ENCODE results near the gene COL27A1. TPM values are rescaled to one million over a fixed set of nuclear protein-coding genes. Genes with fewer than 3 reads are reported as not detected.

The COL27A1 gene
- total RNA-seq, 1 experiment from 2014 or later: 12.0 TPM

DNA sequence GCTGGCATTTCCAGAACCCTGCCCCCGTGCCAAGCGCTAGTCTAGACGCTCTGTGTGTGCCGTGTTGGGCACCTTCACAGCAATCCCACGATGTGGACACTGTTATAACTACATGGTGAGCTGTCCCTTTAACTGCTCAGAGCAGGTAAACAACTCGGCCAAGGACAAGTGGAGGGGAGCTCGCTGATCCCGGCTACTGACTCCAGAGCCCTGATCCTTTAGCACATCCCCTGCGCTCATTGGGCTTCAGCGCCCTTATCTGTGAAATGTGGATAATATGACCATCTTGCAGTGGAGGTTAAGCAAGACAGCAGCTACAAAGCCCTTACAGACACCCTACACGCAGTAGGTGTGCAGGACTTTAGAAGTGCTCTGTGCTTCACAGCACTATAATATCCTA is 190.8 kb downstream of the COL27A1 start:
- ChIA-PET CTCF (no interaction called here), RAD21 (ENCODE audit: low non-redundant PET in 1 of 2, low total read pairs in 2 of 2, uncharacterized antibody in 2 of 2, unreplicated experiment in 2 of 2) (no interaction called here), POLR2A (interaction anchor here (0.6 kb wide), 1 partner anchor 190 kb away, joined by 4 read pairs; no protein-coding TSS in a partner anchor)
- Histone ChIP-seq H3K9ac (ENCODE audit: low read length) (no peak overlapping the region), H4K20me1 (ENCODE audit: insufficient read depth) (no peaks in the 10 kb centered on the region), H3K36me3 (ENCODE audit: control insufficient read depth in 1 of 2, insufficient read depth in 2 of 2, low read length in 2 of 2) (peaks cover 0 to 4% of the 10 kb centered on the region in 2 experiments; a peak in 2 of 4 replicates), H3K9me3 (ENCODE audit: control insufficient read depth in 1 of 2, insufficient read depth in 1 of 2, low read depth in 1 of 2, low read length in 2 of 2) (no peaks in the 10 kb centered on the region), H3K79me2 (ENCODE audit: insufficient read depth, low read length) (no peaks in the 10 kb centered on the region), H3K4me1 (ENCODE audit: control insufficient read depth in 1 of 2, insufficient read depth in 2 of 2, low read length in 2 of 2) (peaks cover 11 to 15% of the 10 kb centered on the region in 2 experiments; a peak in 3 of 4 replicates), H3K27me3 (ENCODE audit: insufficient read depth, low read length) (no peaks in the 10 kb centered on the region), H2AFZ (ENCODE audit: low read depth, low read length, poor library complexity, severe bottlenecking) (no peak overlapping the region), H3K4me2 (ENCODE audit: low read length) (no peak overlapping the region), H3K9me2 (ENCODE audit: insufficient read depth) (no peaks in the 10 kb centered on the region), H3K4me3 (replicated peaks in 1 of 2; ENCODE audit: low read depth in 1 of 2, low read length in 2 of 2) (no peak overlapping the region), H3K27ac (ENCODE audit: low read depth, low read length) (no peak overlapping the region)
- DNase-seq (ENCODE audit: low read depth, low spot score): no peak
- ATAC-seq: no peak
- TF ChIP-seq, protein P1, sequence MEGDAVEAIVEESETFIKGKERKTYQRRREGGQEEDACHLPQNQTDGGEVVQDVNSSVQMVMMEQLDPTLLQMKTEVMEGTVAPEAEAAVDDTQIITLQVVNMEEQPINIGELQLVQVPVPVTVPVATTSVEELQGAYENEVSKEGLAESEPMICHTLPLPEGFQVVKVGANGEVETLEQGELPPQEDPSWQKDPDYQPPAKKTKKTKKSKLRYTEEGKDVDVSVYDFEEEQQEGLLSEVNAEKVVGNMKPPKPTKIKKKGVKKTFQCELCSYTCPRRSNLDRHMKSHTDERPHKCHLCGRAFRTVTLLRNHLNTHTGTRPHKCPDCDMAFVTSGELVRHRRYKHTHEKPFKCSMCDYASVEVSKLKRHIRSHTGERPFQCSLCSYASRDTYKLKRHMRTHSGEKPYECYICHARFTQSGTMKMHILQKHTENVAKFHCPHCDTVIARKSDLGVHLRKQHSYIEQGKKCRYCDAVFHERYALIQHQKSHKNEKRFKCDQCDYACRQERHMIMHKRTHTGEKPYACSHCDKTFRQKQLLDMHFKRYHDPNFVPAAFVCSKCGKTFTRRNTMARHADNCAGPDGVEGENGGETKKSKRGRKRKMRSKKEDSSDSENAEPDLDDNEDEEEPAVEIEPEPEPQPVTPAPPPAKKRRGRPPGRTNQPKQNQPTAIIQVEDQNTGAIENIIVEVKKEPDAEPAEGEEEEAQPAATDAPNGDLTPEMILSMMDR (IDR thresholded peaks at IDR 0.05 in 2 of 3, conservative IDR thresholded peaks at IDR 0.05 in 1 of 3; ENCODE audit: borderline replicate concordance in 1 of 3, insufficient read depth in 1 of 3, low read depth in 2 of 3, low read length in 2 of 3): no peak
- no TSS peak for BruUV-seq (replicated peaks)
- intact Hi-C loops (cut with micrococcal nuclease): no loop called here

DNA sequence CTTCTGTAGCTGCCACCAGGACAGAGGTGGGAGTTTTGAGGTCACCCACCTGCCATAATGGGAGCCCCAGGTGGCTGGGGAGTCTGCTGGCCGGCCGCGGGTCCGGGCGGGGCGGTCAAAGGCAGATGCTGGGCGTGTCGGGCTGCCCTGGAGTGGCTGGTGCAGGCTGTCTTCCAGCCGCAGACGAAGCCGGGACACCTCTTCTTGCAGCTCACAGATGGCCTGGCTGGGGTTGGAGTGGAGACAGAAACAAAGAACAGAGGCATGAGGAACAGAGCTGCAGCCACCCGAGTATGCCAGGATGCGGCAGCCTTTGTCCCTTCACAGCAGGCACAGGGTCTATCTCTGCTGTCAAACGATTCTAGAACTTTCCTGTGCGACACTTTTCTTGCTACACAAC is 192.3 kb downstream of the COL27A1 start:
- Histone ChIP-seq H3K9me2 (ENCODE audit: insufficient read depth) (no peaks in the 10 kb centered on the region), H2AFZ (ENCODE audit: low read depth, low read length, poor library complexity, severe bottlenecking) (no peak overlapping the region), H4K20me1 (ENCODE audit: insufficient read depth) (no peaks in the 10 kb centered on the region), H3K27ac (ENCODE audit: low read depth, low read length) (no peak overlapping the region), H3K27me3 (ENCODE audit: insufficient read depth, low read length) (no peaks in the 10 kb centered on the region), H3K36me3 (ENCODE audit: control insufficient read depth in 1 of 2, insufficient read depth in 2 of 2, low read length in 2 of 2) (peaks cover 0 to 4% of the 10 kb centered on the region in 2 experiments; a peak in 2 of 4 replicates), H3K4me2 (ENCODE audit: low read length) (no peak overlapping the region), H3K9ac (ENCODE audit: low read length) (no peak overlapping the region), H3K4me3 (replicated peaks in 1 of 2; ENCODE audit: low read depth in 1 of 2, low read length in 2 of 2) (no peak overlapping the region), H3K79me2 (ENCODE audit: insufficient read depth, low read length) (no peaks in the 10 kb centered on the region), H3K4me1 (ENCODE audit: control insufficient read depth in 1 of 2, insufficient read depth in 2 of 2, low read length in 2 of 2) (peaks cover 11 to 15% of the 10 kb centered on the region in 2 experiments; a peak in 3 of 4 replicates), H3K9me3 (ENCODE audit: control insufficient read depth in 1 of 2, insufficient read depth in 1 of 2, low read depth in 1 of 2, low read length in 2 of 2) (no peaks in the 10 kb centered on the region)
- TF ChIP-seq CBX3 (IDR thresholded peaks at IDR 0.05; ENCODE audit: low read depth) (no peak), POLR2A (IDR thresholded peaks at IDR 0.05; ENCODE audit: borderline replicate concordance, extremely low read depth, insufficient read depth, insufficient read length) (no peak), ELF1 (IDR thresholded peaks at IDR 0.05; ENCODE audit: borderline replicate concordance, low read depth) (no peak), POLR2AphosphoS5 (IDR thresholded peaks at IDR 0.05; ENCODE audit: low read depth, low read length) (no peak), ZFX (IDR thresholded peaks at IDR 0.05) (no peak), SP1 (IDR thresholded peaks at IDR 0.05; ENCODE audit: low read depth) (no peak), EZH2phosphoT487 (IDR thresholded peaks at IDR 0.05; ENCODE audit: borderline replicate concordance) (no peak)
- TF ChIP-seq, protein P2, sequence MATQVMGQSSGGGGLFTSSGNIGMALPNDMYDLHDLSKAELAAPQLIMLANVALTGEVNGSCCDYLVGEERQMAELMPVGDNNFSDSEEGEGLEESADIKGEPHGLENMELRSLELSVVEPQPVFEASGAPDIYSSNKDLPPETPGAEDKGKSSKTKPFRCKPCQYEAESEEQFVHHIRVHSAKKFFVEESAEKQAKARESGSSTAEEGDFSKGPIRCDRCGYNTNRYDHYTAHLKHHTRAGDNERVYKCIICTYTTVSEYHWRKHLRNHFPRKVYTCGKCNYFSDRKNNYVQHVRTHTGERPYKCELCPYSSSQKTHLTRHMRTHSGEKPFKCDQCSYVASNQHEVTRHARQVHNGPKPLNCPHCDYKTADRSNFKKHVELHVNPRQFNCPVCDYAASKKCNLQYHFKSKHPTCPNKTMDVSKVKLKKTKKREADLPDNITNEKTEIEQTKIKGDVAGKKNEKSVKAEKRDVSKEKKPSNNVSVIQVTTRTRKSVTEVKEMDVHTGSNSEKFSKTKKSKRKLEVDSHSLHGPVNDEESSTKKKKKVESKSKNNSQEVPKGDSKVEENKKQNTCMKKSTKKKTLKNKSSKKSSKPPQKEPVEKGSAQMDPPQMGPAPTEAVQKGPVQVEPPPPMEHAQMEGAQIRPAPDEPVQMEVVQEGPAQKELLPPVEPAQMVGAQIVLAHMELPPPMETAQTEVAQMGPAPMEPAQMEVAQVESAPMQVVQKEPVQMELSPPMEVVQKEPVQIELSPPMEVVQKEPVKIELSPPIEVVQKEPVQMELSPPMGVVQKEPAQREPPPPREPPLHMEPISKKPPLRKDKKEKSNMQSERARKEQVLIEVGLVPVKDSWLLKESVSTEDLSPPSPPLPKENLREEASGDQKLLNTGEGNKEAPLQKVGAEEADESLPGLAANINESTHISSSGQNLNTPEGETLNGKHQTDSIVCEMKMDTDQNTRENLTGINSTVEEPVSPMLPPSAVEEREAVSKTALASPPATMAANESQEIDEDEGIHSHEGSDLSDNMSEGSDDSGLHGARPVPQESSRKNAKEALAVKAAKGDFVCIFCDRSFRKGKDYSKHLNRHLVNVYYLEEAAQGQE (IDR thresholded peaks at IDR 0.05; ENCODE audit: low read depth): no peak
- TF ChIP-seq, protein P3, sequence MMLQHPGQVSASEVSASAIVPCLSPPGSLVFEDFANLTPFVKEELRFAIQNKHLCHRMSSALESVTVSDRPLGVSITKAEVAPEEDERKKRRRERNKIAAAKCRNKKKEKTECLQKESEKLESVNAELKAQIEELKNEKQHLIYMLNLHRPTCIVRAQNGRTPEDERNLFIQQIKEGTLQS (IDR thresholded peaks at IDR 0.05): no peak
- TF ChIP-seq, protein P4, sequence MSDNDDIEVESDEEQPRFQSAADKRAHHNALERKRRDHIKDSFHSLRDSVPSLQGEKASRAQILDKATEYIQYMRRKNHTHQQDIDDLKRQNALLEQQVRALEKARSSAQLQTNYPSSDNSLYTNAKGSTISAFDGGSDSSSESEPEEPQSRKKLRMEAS (IDR thresholded peaks at IDR 0.05): no peak
- ChIA-PET POLR2A (no interaction called here), RAD21 (ENCODE audit: low non-redundant PET in 1 of 2, low total read pairs in 2 of 2, uncharacterized antibody in 2 of 2, unreplicated experiment in 2 of 2) (no interaction called here), CTCF (no interaction called here)
- DNase-seq (ENCODE audit: low read depth, low spot score) (no peak), ATAC-seq (no peak)
- intact Hi-C loops (cut with micrococcal nuclease): no loop called here
- no TSS peak for BruUV-seq (replicated peaks)

Measured in HCT116 (cell line).